Kidney tubule cell (primary cell): ENCODE measurements around the gene IL6ST.
A peak's percentile ranks its signal among the peaks of the same experiment; 100 is the strongest.
"Not testable (repeated sequence)": the region's sequence is repeated elsewhere in the genome, so short reads cannot be mapped to it uniquely, and the experiment has no call there.

Source experiments
- DNase-seq: peaks from one replicate; pipeline ENCODE4 v3.0.0-alpha.2; 2018; ENCODE audit warnings: low spot score

Gene IL6ST

GRCh38 chr5:56004874-56005273 lies 10.1 kb upstream of the IL6ST start:
- no peak for DNase-seq

GRCh38 chr5:56003679-56004078 lies 8.9 kb upstream of the IL6ST start:
- DNase-seq, result no peak

GRCh38 chr5:56003179-56003578 lies 8.4 kb upstream of the IL6ST start:
- peak; percentile 88 for DNase-seq

- DNase-seq, result no peak
Observed at GRCh38 chr5:56002303-56002702, 7.5 kb upstream of the IL6ST start.

- not testable (repeated sequence) for DNase-seq
Observed at GRCh38 chr5:56000221-56000620, 5.5 kb upstream of the IL6ST start.

- no peak for DNase-seq
Observed at GRCh38 chr5:55998966-55999365, 4.2 kb upstream of the IL6ST start.

GRCh38 chr5:55997742-55998351 lies 3.1 kb upstream of the IL6ST start:
- DNase-seq, result peak; percentile 92

- DNase-seq, result peak; percentile 98
Observed at GRCh38 chr5:55994998-55995914, 493 bp upstream of the IL6ST start.

- peak; percentile 26 for DNase-seq
Observed at GRCh38 chr5:55993731-55994494, 850 bp downstream of the IL6ST start.

- peak; percentile 35 for DNase-seq
Observed at GRCh38 chr5:55993013-55993412, 1.8 kb downstream of the IL6ST start.

- no peak for DNase-seq
Observed at GRCh38 chr5:55991768-55992486, 2.8 kb downstream of the IL6ST start.

- DNase-seq, result not testable (repeated sequence)
Observed at GRCh38 chr5:55990895-55991294, 3.9 kb downstream of the IL6ST start.

GRCh38 chr5:55989860-55990259 lies 4.9 kb downstream of the IL6ST start:
- no peak for DNase-seq

- no peak for DNase-seq
Observed at GRCh38 chr5:55988979-55989638, 5.7 kb downstream of the IL6ST start.

- DNase-seq, result not testable (repeated sequence)
Observed at GRCh38 chr5:55988428-55988827, 6.3 kb downstream of the IL6ST start.

- DNase-seq, result peak; percentile 18
Observed at GRCh38 chr5:55986931-55987330, 7.8 kb downstream of the IL6ST start.

GRCh38 chr5:55985181-55985580 lies 9.6 kb downstream of the IL6ST start:
- no peak for DNase-seq

- DNase-seq, result no peak
Observed at GRCh38 chr5:55983986-55984385, 10.8 kb downstream of the IL6ST start.

- DNase-seq, result peak; percentile 18
Observed at GRCh38 chr5:55982957-55983381, 11.8 kb downstream of the IL6ST start.

GRCh38 chr5:55973296-55973695 lies 21.5 kb downstream of the IL6ST start:
- DNase-seq, result no peak

- peak; percentile 23 for DNase-seq
Observed at GRCh38 chr5:55969956-55970355, 24.8 kb downstream of the IL6ST start.
